GM23338 (cell line): ENCODE results near the gene VEPH1.

Experiments
- CREB1 ChIP-seq: fragments of 250-450 bp; sonication (Bioruptor Pico); IDR thresholded peaks from 2 replicates; pipeline ENCODE4 v1.5.0; 2020; ENCODE audit warnings: low read depth, mild to moderate bottlenecking, moderate library complexity
- EZH2 ChIP-seq: fragments of 200-600 bp; sonication (generic); IDR thresholded peaks from one replicate; pipeline ENCODE4 v1.8.0; 2017; ENCODE audit warnings: antibody characterized with exemption, mild to moderate bottlenecking, low read depth; ENCODE audit not compliant: unreplicated experiment
- EZH2phosphoT487 ChIP-seq: fragments of 200-600 bp; sonication (generic); IDR thresholded peaks from one replicate; pipeline ENCODE4 v1.8.1; 2018; ENCODE audit warnings: antibody characterized with exemption; ENCODE audit not compliant: unreplicated experiment
- JUNB ChIP-seq: IDR thresholded peaks from one replicate; pipeline ENCODE4 v1.6.1; 2016; ENCODE audit warnings: antibody characterized with exemption; ENCODE audit not compliant: unreplicated experiment
- NANOG ChIP-seq: IDR thresholded peaks from 2 replicates; pipeline ENCODE4 v1.6.1; 2016; ENCODE audit warnings: antibody characterized with exemption, borderline replicate concordance
- POLR2AphosphoS5 ChIP-seq: IDR thresholded peaks from 2 replicates; pipeline ENCODE4 v1.6.1; 2016; ENCODE audit warnings: antibody characterized with exemption, low read depth
- STAT1 ChIP-seq: IDR thresholded peaks from one replicate; pipeline ENCODE4 v1.6.1; 2016; ENCODE audit warnings: antibody characterized with exemption; ENCODE audit not compliant: unreplicated experiment
- ZNF331 ChIP-seq: fragments of 250-450 bp; sonication (Bioruptor Pico); IDR thresholded peaks from 2 replicates; pipeline ENCODE4 v1.5.0; 2020; ENCODE audit warnings: low read depth, mild to moderate bottlenecking, moderate library complexity
- TF ChIP-seq, protein P1 (sequence below), 2 experiments: fragments of 200-600 bp in 1 of 2; sonication (generic) in 1 of 2; conservative IDR thresholded peaks; 2 replicates each; pipeline versions ENCODE4 v1.5.1 to v1.6.1; 2016 to 2017; ENCODE audit warnings: antibody characterized with exemption in 2 of 2, low read depth in 2 of 2, mild to moderate bottlenecking in 2 of 2, moderate library complexity in 1 of 2
- TF ChIP-seq, protein P2 (sequence below): IDR thresholded peaks from one replicate; pipeline ENCODE4 v1.6.1; 2018; ENCODE audit warnings: antibody characterized with exemption; ENCODE audit not compliant: unreplicated experiment
- TF ChIP-seq, protein P3 (sequence below): IDR thresholded peaks from 2 replicates; pipeline ENCODE4 v1.6.1; 2016; ENCODE audit warnings: antibody characterized with exemption

DNA sequence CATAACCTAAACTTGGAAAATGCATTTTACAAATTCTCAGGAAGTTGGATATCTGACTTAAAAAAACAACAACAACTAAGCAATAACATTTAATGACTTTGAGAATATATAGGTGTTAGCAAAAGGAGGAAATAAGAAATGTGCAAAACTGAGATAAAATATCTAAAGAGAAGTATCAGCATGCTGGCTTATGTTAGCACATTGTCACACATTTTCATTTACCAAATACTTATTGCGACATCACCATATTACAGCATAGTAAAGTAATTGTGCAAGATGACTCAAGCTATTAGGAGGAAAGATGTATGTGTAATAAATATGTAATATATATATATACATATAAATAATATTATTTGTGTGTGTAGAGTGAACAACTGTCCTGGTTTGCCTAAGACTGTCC is 57.4 kb downstream of the VEPH1 start:
- TF ChIP-seq, protein P1, sequence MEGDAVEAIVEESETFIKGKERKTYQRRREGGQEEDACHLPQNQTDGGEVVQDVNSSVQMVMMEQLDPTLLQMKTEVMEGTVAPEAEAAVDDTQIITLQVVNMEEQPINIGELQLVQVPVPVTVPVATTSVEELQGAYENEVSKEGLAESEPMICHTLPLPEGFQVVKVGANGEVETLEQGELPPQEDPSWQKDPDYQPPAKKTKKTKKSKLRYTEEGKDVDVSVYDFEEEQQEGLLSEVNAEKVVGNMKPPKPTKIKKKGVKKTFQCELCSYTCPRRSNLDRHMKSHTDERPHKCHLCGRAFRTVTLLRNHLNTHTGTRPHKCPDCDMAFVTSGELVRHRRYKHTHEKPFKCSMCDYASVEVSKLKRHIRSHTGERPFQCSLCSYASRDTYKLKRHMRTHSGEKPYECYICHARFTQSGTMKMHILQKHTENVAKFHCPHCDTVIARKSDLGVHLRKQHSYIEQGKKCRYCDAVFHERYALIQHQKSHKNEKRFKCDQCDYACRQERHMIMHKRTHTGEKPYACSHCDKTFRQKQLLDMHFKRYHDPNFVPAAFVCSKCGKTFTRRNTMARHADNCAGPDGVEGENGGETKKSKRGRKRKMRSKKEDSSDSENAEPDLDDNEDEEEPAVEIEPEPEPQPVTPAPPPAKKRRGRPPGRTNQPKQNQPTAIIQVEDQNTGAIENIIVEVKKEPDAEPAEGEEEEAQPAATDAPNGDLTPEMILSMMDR (conservative IDR thresholded peaks at IDR 0.05; ENCODE audit: low read depth in 2 of 2) = no peak
- TF ChIP-seq EZH2 (no peak), JUNB (no peak), EZH2phosphoT487 (no peak), NANOG (no peak), CREB1 (CRISPR knock-in tag) (no peak), POLR2AphosphoS5 (no peak), ZNF331 (CRISPR knock-in tag) (no peak), STAT1 (no peak)
- TF ChIP-seq, protein P2, sequence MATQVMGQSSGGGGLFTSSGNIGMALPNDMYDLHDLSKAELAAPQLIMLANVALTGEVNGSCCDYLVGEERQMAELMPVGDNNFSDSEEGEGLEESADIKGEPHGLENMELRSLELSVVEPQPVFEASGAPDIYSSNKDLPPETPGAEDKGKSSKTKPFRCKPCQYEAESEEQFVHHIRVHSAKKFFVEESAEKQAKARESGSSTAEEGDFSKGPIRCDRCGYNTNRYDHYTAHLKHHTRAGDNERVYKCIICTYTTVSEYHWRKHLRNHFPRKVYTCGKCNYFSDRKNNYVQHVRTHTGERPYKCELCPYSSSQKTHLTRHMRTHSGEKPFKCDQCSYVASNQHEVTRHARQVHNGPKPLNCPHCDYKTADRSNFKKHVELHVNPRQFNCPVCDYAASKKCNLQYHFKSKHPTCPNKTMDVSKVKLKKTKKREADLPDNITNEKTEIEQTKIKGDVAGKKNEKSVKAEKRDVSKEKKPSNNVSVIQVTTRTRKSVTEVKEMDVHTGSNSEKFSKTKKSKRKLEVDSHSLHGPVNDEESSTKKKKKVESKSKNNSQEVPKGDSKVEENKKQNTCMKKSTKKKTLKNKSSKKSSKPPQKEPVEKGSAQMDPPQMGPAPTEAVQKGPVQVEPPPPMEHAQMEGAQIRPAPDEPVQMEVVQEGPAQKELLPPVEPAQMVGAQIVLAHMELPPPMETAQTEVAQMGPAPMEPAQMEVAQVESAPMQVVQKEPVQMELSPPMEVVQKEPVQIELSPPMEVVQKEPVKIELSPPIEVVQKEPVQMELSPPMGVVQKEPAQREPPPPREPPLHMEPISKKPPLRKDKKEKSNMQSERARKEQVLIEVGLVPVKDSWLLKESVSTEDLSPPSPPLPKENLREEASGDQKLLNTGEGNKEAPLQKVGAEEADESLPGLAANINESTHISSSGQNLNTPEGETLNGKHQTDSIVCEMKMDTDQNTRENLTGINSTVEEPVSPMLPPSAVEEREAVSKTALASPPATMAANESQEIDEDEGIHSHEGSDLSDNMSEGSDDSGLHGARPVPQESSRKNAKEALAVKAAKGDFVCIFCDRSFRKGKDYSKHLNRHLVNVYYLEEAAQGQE = no peak
- TF ChIP-seq, protein P3, sequence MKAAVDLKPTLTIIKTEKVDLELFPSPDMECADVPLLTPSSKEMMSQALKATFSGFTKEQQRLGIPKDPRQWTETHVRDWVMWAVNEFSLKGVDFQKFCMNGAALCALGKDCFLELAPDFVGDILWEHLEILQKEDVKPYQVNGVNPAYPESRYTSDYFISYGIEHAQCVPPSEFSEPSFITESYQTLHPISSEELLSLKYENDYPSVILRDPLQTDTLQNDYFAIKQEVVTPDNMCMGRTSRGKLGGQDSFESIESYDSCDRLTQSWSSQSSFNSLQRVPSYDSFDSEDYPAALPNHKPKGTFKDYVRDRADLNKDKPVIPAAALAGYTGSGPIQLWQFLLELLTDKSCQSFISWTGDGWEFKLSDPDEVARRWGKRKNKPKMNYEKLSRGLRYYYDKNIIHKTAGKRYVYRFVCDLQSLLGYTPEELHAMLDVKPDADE = no peak
